Hepatocyte (in vitro differentiated cells): Measurements from ENCODE around the gene WBP2NL. TPM values are rescaled to one million over a fixed set of nuclear protein-coding genes. Genes with fewer than 3 reads are reported as not detected.
"Not testable (repeated sequence)": the region's sequence is repeated elsewhere in the genome, so short reads cannot be mapped to it uniquely, and the experiment has no call there.

Source experiments
- DNase-seq: peaks from one replicate; pipeline ENCODE4 v3.0.0-alpha.2; 2016; ENCODE audit warnings: low spot score
- H2AFZ ChIP-seq: fragments of 200-600 bp; sonication (generic); 2 replicates; pipeline ENCODE4 v1.6.0; 2016; ENCODE audit warnings: antibody characterized with exemption, mild to moderate bottlenecking
- H3K27ac ChIP-seq: fragments of 200-600 bp; sonication (generic); 2 replicates; pipeline ENCODE4 v1.5.1; 2016; ENCODE audit warnings: mild to moderate bottlenecking
- H3K27me3 ChIP-seq: fragments of 200-600 bp; sonication (generic); 2 replicates; pipeline ENCODE4 v1.6.1; 2016
- H3K36me3 ChIP-seq: fragments of 200-600 bp; sonication (generic); replicated peaks from 2 replicates; pipeline ENCODE4 v1.5.1; 2016; ENCODE audit warnings: low read depth; ENCODE audit not compliant: insufficient read depth
- H3K4me1 ChIP-seq: fragments of 200-600 bp; sonication (generic); 2 replicates; pipeline ENCODE4 v1.5.1; 2016; ENCODE audit warnings: mild to moderate bottlenecking, moderate library complexity; ENCODE audit not compliant: insufficient read depth
- H3K4me2 ChIP-seq: fragments of 200-600 bp; sonication (generic); 2 replicates; pipeline ENCODE4 v1.6.0; 2016
- H3K4me3 ChIP-seq: fragments of 200-600 bp; sonication (generic); 2 replicates; pipeline ENCODE4 v1.5.1; 2016; ENCODE audit warnings: mild to moderate bottlenecking
- H3K79me2 ChIP-seq: fragments of 200-600 bp; sonication (generic); 2 replicates; pipeline ENCODE4 v1.6.0; 2017; ENCODE audit warnings: mild to moderate bottlenecking
- H3K9me2 ChIP-seq: fragments of 200-600 bp; sonication (generic); replicated peaks from 2 replicates; pipeline ENCODE4 v1.6.0; 2017; ENCODE audit warnings: mild to moderate bottlenecking; ENCODE audit not compliant: insufficient read depth
- H3K9me3 ChIP-seq: fragments of 200-600 bp; sonication (generic); 2 replicates; pipeline ENCODE4 v1.5.1; 2016; ENCODE audit warnings: low read depth, mild to moderate bottlenecking
- H4K20me1 ChIP-seq: fragments of 200-600 bp; sonication (generic); 2 replicates; pipeline ENCODE4 v1.6.0; 2016; ENCODE audit warnings: mild to moderate bottlenecking; ENCODE audit not compliant: insufficient read depth, poor library complexity, severe bottlenecking
- CTCF ChIP-seq: fragments of 200-600 bp; sonication (generic); IDR thresholded peaks from 2 replicates; pipeline ENCODE4 v1.5.1; 2016; ENCODE audit warnings: antibody characterized with exemption, mild to moderate bottlenecking; ENCODE audit not compliant: poor library complexity
- EZH2 ChIP-seq: fragments of 200-600 bp; sonication (generic); IDR thresholded peaks from 2 replicates; pipeline ENCODE4 v1.6.1; 2016; ENCODE audit warnings: antibody characterized with exemption, mild to moderate bottlenecking, borderline replicate concordance
- EZH2phosphoT487 ChIP-seq: fragments of 200-600 bp; sonication (generic); IDR thresholded peaks from one replicate; pipeline ENCODE4 v1.6.1; 2018; ENCODE audit warnings: antibody characterized with exemption, mild to moderate bottlenecking, low read depth, moderate library complexity; ENCODE audit not compliant: unreplicated experiment, severe bottlenecking
- WGBS: methylation state at CpG from one replicate; pipeline ENCODE4 v1.1.6; 2016; ENCODE audit warnings: low lambda C conversion rate; ENCODE audit errors: missing lambda C conversion rate; 5-methylcytosine and 5-hydroxymethylcytosine counted together
- polyA plus RNA-seq: library from polyadenylated mRNA; unstranded; fragments of >200 nt; fragmentation: Nextera tagmentation; extraction: Ambion mirVana; gene quantifications from 2 replicates; pipeline ENCODE4 v1.2.1, GENCODE V29; 2016
- total RNA-seq: library from RNA; depleted of rRNA; stranded (reverse); fragments of >200 nt; gene quantifications from 2 replicates; pipeline ENCODE4 v1.2.3, GENCODE V29; 2014

The WBP2NL gene
- total RNA-seq (not detected in 2 replicates), polyA plus RNA-seq (not detected in 2 replicates)

DNA sequence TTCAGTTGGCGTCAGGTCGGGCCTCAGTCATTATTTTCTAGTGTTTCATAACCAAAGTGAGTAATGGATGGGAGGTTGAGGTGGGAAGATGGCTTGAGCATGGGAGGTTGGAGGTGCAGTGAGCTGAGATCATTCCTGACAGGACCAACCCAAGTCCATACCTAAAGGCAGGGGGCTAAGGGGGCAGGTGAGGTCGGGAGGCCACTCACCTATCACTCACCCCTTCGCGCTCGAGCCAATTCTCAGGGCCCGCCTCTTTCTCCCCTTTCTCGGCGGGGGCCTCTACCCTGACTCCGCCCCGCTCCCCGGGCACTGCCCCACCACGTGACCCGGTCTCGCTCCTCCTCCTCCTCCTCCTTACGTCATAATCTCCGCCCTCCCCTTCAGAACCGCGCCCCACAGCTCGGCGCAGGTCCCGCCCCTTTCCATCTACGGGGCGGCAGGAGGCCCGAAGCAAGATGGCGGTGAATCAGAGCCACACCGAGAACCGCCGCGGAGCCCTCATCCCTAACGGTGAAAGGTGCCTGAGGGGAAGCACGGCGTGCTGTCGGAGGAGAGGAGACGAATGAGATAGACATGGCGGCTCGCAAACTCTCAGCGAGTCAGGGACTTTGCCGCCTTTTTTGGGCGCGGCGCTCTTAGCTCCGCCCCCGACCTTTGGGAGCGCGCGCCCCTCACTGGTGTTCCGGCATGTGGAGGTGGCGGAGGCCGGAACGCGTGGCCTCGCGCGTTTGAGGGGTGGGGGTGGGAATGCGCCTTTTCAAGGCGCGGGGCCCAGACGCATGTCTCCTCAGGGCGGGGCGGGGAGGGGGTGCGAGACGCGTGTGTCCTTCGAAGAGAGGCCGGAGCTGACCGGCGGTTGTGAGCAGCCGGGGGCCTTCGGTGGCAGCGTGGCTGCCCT, at the start of gene WBP2NL:
Gene WBP2NL, plus strand, starts transcription at position 428 of the 901 bp plus-strand sequence. Its CDS starts 31 bp downstream, at position 459.
- Histone ChIP-seq H3K4me1 (no peaks in the 10 kb centered on the region), H3K27ac (no peak within 1 kb of the TSS), H3K4me3 (no peak within 1 kb of the TSS), H3K79me2 (no peaks in the 10 kb centered on the region), H4K20me1 (no peaks in the 10 kb centered on the region), H3K36me3 (no peaks in the 10 kb centered on the region), H3K9me3 (no peaks in the 10 kb centered on the region), H3K9me2 (no peaks in the 10 kb centered on the region), H3K27me3 (no peaks in the 10 kb centered on the region), H2AFZ (no peak within 1 kb of the TSS), H3K4me2 (no peak within 1 kb of the TSS)
- no peak for TF ChIP-seq EZH2phosphoT487
- no peak for TF ChIP-seq EZH2
- no peak for TF ChIP-seq CTCF
- DNase-seq, result no peak
- WGBS, result 97% methylated on average over 54 of the region's 71 CpGs

GRCh38 chr22:41948928-41949296, 49.7 kb upstream of the WBP2NL start:
- not testable (repeated sequence) for H2AFZ ChIP-seq, H4K20me1 ChIP-seq, H3K4me3 ChIP-seq, H3K79me2 ChIP-seq, H3K27me3 ChIP-seq, H3K9me2 ChIP-seq, H3K9me3 ChIP-seq, H3K4me2 ChIP-seq, DNase-seq, H3K27ac ChIP-seq, H3K4me1 ChIP-seq, H3K36me3 ChIP-seq
- 91% methylated on average over 8 of the region's 8 CpGs for WGBS

GRCh38 chr22:41949297-41949965, 49.2 kb upstream of the WBP2NL start:
- no peak overlapping the region for H3K27ac ChIP-seq
- no peak overlapping the region for H3K4me3 ChIP-seq
- no peaks in the 10 kb centered on the region for H3K9me2 ChIP-seq
- no peaks in the 10 kb centered on the region for H3K9me3 ChIP-seq
- no peaks in the 10 kb centered on the region for H3K27me3 ChIP-seq
- H2AFZ ChIP-seq, result no peak overlapping the region
- H3K4me2 ChIP-seq, result no peak overlapping the region
- WGBS, result 85% methylated on average over 7 of the region's 7 CpGs
- peaks cover 7% of the 10 kb centered on the region for H3K79me2 ChIP-seq
- no peaks in the 10 kb centered on the region for H3K36me3 ChIP-seq
- H4K20me1 ChIP-seq, result no peaks in the 10 kb centered on the region
- TF ChIP-seq EZH2phosphoT487, result no peak
- no peak for TF ChIP-seq EZH2
- TF ChIP-seq CTCF, result no peak
- H3K4me1 ChIP-seq, result peaks cover 6% of the 10 kb centered on the region
- no peak for DNase-seq

DNA sequence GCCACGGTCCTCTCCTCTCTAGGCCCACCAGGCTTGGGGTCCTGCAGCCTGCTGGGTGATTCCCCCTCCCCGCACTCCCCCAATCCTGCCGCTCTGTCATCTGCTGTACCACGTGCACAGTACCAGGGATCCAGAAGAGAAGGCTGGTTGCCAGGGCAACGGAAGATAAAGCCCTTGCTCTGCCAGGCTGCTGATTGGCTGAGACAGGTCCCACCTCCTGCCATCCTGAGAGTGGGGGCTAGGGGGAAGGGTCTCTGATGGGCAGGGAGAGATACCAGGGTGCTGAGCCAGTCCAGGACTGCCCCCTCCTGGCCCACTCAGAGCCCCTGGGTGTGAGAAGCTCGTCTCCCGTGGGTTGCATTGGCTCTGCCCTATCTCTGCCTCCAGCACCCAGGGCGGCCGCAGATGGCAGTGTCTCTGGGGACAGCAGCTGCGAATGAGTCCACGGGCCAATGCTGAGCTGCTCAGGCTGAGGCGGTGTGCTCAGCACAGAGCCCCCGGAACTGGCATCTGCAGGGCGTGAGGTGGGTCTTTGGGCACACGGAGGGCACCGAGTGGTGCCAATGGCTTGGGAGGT, 46.6 kb upstream of the WBP2NL start, which contains the start of gene SMIM45:
Gene SMIM45, plus strand, starts transcription at position 253 of the 577 bp plus-strand sequence.
- Histone ChIP-seq H3K36me3 (no peaks in the 10 kb centered on the region), H3K79me2 (no peaks in the 10 kb centered on the region), H3K4me2 (no peak within 1 kb of the TSS), H3K27ac (no peak within 1 kb of the TSS), H3K4me1 (no peaks in the 10 kb centered on the region), H3K27me3 (no peaks in the 10 kb centered on the region), H3K4me3 (no peak within 1 kb of the TSS), H2AFZ (no peak within 1 kb of the TSS), H4K20me1 (no peaks in the 10 kb centered on the region), H3K9me3 (no peaks in the 10 kb centered on the region), H3K9me2 (no peaks in the 10 kb centered on the region)
- DNase-seq, result no peak
- TF ChIP-seq CTCF (no peak), EZH2 (no peak)
- WGBS, result 63% methylated on average over 15 of the region's 16 CpGs
